ENCODE data around the gene STAC. TPM values are rescaled to one million over a fixed set of nuclear protein-coding genes. Genes with fewer than 3 reads are reported as not detected.

Gene STAC
- total RNA-seq, 4 donors from 2014 or later: 0.87 to 1.7 (median 1.6) TPM

GRCh38 chr3:36394176-36394575, 13.9 kb downstream of the STAC start:
- intact Hi-C loops (cut with DNase I; ENCODE audit: low total_unique reads): no loop called here
- no peak for TF ChIP-seq POLR2A (IDR thresholded peaks at IDR 0.05)
- TF ChIP-seq, protein P1, sequence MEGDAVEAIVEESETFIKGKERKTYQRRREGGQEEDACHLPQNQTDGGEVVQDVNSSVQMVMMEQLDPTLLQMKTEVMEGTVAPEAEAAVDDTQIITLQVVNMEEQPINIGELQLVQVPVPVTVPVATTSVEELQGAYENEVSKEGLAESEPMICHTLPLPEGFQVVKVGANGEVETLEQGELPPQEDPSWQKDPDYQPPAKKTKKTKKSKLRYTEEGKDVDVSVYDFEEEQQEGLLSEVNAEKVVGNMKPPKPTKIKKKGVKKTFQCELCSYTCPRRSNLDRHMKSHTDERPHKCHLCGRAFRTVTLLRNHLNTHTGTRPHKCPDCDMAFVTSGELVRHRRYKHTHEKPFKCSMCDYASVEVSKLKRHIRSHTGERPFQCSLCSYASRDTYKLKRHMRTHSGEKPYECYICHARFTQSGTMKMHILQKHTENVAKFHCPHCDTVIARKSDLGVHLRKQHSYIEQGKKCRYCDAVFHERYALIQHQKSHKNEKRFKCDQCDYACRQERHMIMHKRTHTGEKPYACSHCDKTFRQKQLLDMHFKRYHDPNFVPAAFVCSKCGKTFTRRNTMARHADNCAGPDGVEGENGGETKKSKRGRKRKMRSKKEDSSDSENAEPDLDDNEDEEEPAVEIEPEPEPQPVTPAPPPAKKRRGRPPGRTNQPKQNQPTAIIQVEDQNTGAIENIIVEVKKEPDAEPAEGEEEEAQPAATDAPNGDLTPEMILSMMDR (IDR thresholded peaks at IDR 0.05 in 4 of 5, conservative IDR thresholded peaks at IDR 0.05 in 1 of 5): no peak
- DNase-seq (no peak), ATAC-seq (no peak)
- Histone ChIP-seq H3K4me3 (no peak overlapping the region), H3K4me1 (no peaks in the 10 kb centered on the region), H3K9me3 (no peaks in the 10 kb centered on the region), H3K27me3 (no peaks in the 10 kb centered on the region), H3K36me3 (no peaks in the 10 kb centered on the region), H3K27ac (no peak overlapping the region)
- in situ Hi-C loops (cut with MboI; ENCODE audit: low sequenced_read_pairs in 4 of 4): no loop called here

DNA sequence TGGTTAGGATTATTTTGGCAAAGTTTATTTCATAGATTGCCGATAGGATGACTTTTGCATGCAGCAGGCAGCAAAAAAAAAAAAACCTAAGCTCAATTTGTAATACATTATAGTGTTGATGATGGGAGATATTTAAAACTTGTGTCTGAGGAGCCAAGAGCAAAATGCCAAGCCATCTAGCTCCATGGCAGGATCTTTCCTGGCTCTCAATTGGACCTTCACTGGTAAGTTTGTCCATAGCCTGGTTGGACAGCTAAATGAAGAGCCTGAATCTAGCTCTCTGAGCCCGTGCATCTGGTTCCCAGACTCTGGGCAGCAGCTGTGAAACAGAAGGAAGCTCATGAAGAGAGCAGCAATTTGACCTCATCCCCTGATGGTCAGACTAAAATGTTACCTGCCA, 17.5 kb downstream of the STAC start:
- Histone ChIP-seq H3K27me3 (no peaks in the 10 kb centered on the region), H3K9me3 (no peaks in the 10 kb centered on the region), H3K4me1 (no peaks in the 10 kb centered on the region), H3K4me3 (no peak overlapping the region), H3K36me3 (no peaks in the 10 kb centered on the region), H3K27ac (no peak overlapping the region)
- DNase-seq: no peak
- TF ChIP-seq, protein P1 (IDR thresholded peaks at IDR 0.05 in 4 of 5, conservative IDR thresholded peaks at IDR 0.05 in 1 of 5): no peak
- TF ChIP-seq POLR2A (IDR thresholded peaks at IDR 0.05): no peak
- in situ Hi-C loops (cut with MboI; ENCODE audit: low sequenced_read_pairs in 4 of 4): no loop called here
- ATAC-seq: no peak
- intact Hi-C loops (cut with DNase I; ENCODE audit: low total_unique reads): no loop called here

GRCh38 chr3:36399933-36400332, 19.6 kb downstream of the STAC start:
- DNase-seq (no peak), ATAC-seq (no peak)
- intact Hi-C loops (cut with DNase I; ENCODE audit: low total_unique reads) (loop anchor here (10.0 kb wide), 1 partner anchor 75 kb away; no protein-coding TSS in a partner anchor), in situ Hi-C loops (cut with MboI; ENCODE audit: low sequenced_read_pairs in 4 of 4) (no loop called here)
- Histone ChIP-seq H3K36me3 (no peaks in the 10 kb centered on the region), H3K27me3 (no peaks in the 10 kb centered on the region), H3K27ac (no peak overlapping the region), H3K4me3 (no peak overlapping the region), H3K4me1 (no peaks in the 10 kb centered on the region), H3K9me3 (no peaks in the 10 kb centered on the region)
- TF ChIP-seq, protein P1 (IDR thresholded peaks at IDR 0.05 in 4 of 5, conservative IDR thresholded peaks at IDR 0.05 in 1 of 5): no peak
- no peak for TF ChIP-seq POLR2A (IDR thresholded peaks at IDR 0.05)

DNA sequence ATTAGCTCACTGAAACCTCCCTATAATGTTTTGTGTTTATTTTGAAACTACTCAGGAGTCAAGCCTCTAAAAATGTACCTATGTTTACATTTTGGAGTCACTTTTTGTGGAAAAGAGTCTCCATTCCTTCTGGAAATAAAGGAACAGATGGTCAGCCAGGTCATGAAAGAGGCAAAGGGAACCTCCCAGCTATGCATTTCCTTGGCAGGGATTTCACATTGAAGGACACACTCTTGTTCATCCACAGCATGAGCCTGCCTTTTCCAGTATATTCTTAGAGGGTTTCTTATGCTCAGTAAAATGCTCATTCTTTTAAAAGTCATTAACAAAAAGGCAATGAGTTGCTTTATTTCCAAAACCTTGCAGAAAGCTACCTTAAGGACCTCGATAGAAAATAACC, 20.8 kb downstream of the STAC start:
- no peaks in the 10 kb centered on the region for H3K9me3 ChIP-seq
- no peak for DNase-seq
- in situ Hi-C loops (cut with MboI; ENCODE audit: low sequenced_read_pairs in 4 of 4): no loop called here
- no peaks in the 10 kb centered on the region for H3K36me3 ChIP-seq
- no peak for ATAC-seq
- no peaks in the 10 kb centered on the region for H3K4me1 ChIP-seq
- intact Hi-C loops (cut with DNase I; ENCODE audit: low total_unique reads): loop anchor here (10.0 kb wide), 1 partner anchor 74 kb away; no protein-coding TSS in a partner anchor
- H3K27ac ChIP-seq: no peak overlapping the region
- no peaks in the 10 kb centered on the region for H3K27me3 ChIP-seq
- no peak overlapping the region for H3K4me3 ChIP-seq
- TF ChIP-seq, protein P1 (IDR thresholded peaks at IDR 0.05 in 4 of 5, conservative IDR thresholded peaks at IDR 0.05 in 1 of 5): no peak
- no peak for TF ChIP-seq POLR2A (IDR thresholded peaks at IDR 0.05)

- Histone ChIP-seq H3K36me3 (no peaks in the 10 kb centered on the region), H3K27me3 (no peaks in the 10 kb centered on the region), H3K4me3 (no peak overlapping the region), H3K9me3 (no peaks in the 10 kb centered on the region), H3K4me1 (no peaks in the 10 kb centered on the region), H3K27ac (no peak overlapping the region)
- ATAC-seq (no peak), DNase-seq (no peak)
- intact Hi-C loops (cut with DNase I; ENCODE audit: low total_unique reads) (loop anchor here (10.0 kb wide), 1 partner anchor 71 kb away; no protein-coding TSS in a partner anchor), in situ Hi-C loops (cut with MboI; ENCODE audit: low sequenced_read_pairs in 4 of 4) (no loop called here)
- TF ChIP-seq, protein P1 (IDR thresholded peaks at IDR 0.05 in 4 of 5, conservative IDR thresholded peaks at IDR 0.05 in 1 of 5): no peak
- TF ChIP-seq POLR2A (IDR thresholded peaks at IDR 0.05): no peak
Measured at GRCh38 chr3:36403661-36404060, 23.4 kb downstream of the STAC start.

Data from gastrocnemius medialis (tissue), 4 donors.